ENCODE measurements around the gene ITPR3.
A peak's percentile ranks its signal among the peaks of the same experiment; 100 is the strongest.
"Not testable (repeated sequence)": the region's sequence is repeated elsewhere in the genome, so short reads cannot be mapped to it uniquely, and the experiment has no call there.

The ITPR3 gene

DNA sequence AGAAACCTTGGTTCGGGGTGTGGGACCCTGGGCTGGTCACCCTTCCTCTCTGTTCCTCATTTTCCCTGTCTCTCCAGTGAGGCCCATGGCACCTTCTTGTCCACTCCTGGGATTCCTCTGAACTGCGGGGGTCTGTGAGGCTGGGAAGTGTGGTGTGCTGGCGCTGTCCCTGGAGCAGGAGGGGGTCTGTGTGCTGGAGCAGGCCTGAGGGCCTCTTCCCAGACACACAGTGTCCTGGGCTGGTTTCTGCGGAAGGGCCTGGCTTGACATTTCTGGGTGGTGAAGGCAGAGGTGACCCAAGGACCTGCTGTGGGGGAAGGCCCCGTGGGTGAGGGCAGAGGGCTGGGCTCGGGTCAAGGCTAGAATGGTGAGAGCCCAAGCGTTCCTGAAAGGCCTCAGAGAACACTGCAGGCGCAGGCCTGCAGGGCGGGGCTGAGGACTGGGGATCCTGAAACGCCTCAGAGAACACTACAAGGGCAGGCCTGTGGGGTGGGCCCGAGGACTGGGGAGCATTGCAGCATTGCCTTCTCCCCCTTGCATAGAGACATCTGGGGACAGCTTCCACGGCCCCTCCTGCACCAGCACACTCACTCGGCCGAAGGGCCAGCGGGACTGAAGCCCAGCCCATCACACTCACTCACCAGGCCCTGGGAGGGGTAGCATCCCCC lies 30.5 kb upstream of the ITPR3 start:
- Histone ChIP-seq H3K9ac (ENCODE audit: low read depth in 1 of 2, low read length in 2 of 2) (peak overlapping the region; percentile 68 to 77), H3K27ac (ENCODE audit: low read depth in 2 of 2, low read length in 2 of 2) (peak overlapping the region; percentile 86 to 93), H3K9me3 (ENCODE audit: control insufficient read depth in 2 of 2, low read length in 2 of 2) (no peaks in the 10 kb centered on the region), H3K27me3 (ENCODE audit: control insufficient read depth in 2 of 2, insufficient read depth in 2 of 2, low read length in 2 of 2) (no peaks in the 10 kb centered on the region), H3K4me3 (ENCODE audit: low read length in 2 of 2) (peak overlapping the region in 1 of 2 donors; percentile 31), H3K36me3 (ENCODE audit: control insufficient read depth in 2 of 2, insufficient read depth in 2 of 2, low read length in 2 of 2) (no peaks in the 10 kb centered on the region), H3K4me1 (ENCODE audit: control insufficient read depth in 2 of 2, insufficient read depth in 2 of 2, low read length in 2 of 2) (peaks cover 38 to 42% of the 10 kb centered on the region in 2 donors)

DNA sequence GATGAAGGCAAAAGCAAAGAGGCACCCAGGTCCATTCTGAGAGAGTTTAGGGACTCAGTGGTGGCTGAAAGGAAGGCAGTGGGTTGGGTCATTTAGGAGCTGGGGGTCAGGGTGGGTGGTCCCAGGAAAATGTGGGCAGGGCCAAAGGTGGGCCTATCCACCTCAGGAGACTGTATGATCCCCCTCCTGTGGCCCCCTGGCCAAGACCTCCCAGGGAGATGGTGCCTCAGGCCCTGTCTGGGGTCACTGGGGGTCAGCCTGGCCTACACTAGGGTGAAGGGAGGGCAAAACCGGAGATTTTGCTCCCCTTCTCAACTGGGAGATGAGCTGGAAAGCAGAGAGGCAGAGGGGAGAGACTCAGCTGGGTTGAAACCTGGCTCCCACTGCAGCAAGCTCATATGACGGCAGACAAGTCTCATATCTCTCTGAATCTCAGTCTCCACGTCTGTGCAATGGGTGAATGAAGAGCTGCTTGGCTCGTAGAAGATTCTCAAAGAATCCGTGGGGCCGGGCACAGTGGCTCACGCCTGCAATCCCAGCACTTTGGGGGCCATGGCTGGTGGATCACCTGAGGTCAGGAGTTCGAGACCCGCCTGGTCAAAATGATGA lies 29.6 kb upstream of the ITPR3 start:
- peaks cover 36 to 39% of the 10 kb centered on the region in 2 donors for H3K4me1 ChIP-seq (ENCODE audit: control insufficient read depth in 2 of 2, insufficient read depth in 2 of 2, low read length in 2 of 2)
- H3K36me3 ChIP-seq (ENCODE audit: control insufficient read depth in 2 of 2, insufficient read depth in 2 of 2, low read length in 2 of 2) = no peaks in the 10 kb centered on the region
- H3K27me3 ChIP-seq (ENCODE audit: control insufficient read depth in 2 of 2, insufficient read depth in 2 of 2, low read length in 2 of 2) = no peaks in the 10 kb centered on the region
- peak overlapping the region; percentile 86 to 93 for H3K27ac ChIP-seq (ENCODE audit: low read depth in 2 of 2, low read length in 2 of 2)
- no peak overlapping the region for H3K4me3 ChIP-seq (ENCODE audit: low read length in 2 of 2)
- H3K9me3 ChIP-seq (ENCODE audit: control insufficient read depth in 2 of 2, low read length in 2 of 2) = no peaks in the 10 kb centered on the region
- peak overlapping the region; percentile 47 to 77 for H3K9ac ChIP-seq (ENCODE audit: low read depth in 1 of 2, low read length in 2 of 2)

DNA sequence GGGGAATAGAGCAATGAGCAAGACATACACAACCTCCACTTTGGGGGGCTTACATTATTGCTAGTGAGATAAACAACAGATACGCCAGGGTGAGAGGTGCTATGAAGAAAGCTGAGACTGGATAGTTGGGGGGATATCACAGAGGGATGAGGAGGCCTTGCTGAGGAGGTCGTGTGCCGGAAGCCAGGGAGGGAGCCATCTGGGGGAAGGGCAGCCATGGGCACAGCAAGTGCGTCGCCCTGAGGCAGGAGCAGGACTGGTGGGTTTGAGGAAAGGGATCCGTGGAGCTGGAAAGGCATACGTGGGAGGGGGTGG lies 28.9 kb upstream of the ITPR3 start:
- H3K27ac ChIP-seq (ENCODE audit: low read depth in 2 of 2, low read length in 2 of 2) = peak overlapping the region in 1 of 2 donors; percentile 56

DNA sequence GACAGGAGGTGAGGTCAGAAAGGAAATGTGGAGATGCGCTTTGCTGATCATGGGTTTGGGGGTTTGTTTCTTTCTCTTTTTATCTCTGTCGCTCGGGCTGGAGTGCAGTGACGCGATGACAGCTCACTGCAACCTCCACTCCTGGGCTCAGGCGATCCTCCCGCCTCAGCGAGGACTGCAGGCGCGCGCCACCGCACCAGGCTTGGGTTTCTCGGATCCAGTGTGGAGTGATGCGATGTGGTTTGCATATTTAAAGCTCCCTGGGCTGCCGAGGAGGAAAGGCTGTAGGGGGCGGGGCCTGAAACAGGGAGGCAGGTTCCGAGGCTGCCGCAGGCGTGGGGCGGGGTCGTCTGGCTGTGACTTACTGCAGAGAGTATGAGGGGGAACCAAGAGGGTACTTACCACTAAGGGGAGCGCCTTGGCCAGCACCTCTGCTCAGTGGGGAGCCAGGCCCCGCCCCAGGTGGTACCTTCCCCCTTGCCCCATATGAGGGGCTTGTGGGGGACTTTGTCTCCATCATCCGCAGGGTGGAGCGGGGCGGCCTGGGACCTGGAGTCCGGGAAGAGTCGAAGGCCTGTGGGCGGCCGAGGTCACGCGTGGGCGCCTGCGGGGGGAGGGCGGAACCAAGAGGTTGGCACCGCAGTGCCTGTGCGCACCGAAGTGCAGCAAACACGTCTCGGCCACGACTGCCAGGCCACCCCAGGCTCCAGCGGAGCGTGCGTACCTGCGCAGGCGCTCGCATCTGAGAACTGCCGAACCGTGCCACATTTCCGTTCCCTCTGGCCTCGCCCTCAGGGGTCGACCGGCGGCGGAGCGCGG lies 28.3 kb upstream of the ITPR3 start:
- peak overlapping the region; percentile 47 to 73 for H3K9ac ChIP-seq (ENCODE audit: low read depth in 1 of 2, low read length in 2 of 2)
- no peaks in the 10 kb centered on the region for H3K36me3 ChIP-seq (ENCODE audit: control insufficient read depth in 2 of 2, insufficient read depth in 2 of 2, low read length in 2 of 2)
- peak overlapping the region; percentile 41 to 56 for H3K27ac ChIP-seq (ENCODE audit: low read depth in 2 of 2, low read length in 2 of 2)
- H3K27me3 ChIP-seq (ENCODE audit: control insufficient read depth in 2 of 2, insufficient read depth in 2 of 2, low read length in 2 of 2) = no peaks in the 10 kb centered on the region
- peaks cover 36 to 39% of the 10 kb centered on the region in 2 donors for H3K4me1 ChIP-seq (ENCODE audit: control insufficient read depth in 2 of 2, insufficient read depth in 2 of 2, low read length in 2 of 2)
- peak overlapping the region; percentile 39 to 63 for H3K4me3 ChIP-seq (ENCODE audit: low read length in 2 of 2)
- no peaks in the 10 kb centered on the region for H3K9me3 ChIP-seq (ENCODE audit: control insufficient read depth in 2 of 2, low read length in 2 of 2)

More for the DNA sequence above, 28.9 kb upstream of the ITPR3 start:
- Histone ChIP-seq H3K36me3 (ENCODE audit: control insufficient read depth in 2 of 2, insufficient read depth in 2 of 2, low read length in 2 of 2) (no peaks in the 10 kb centered on the region), H3K4me3 (ENCODE audit: low read length in 2 of 2) (peak overlapping the region in 1 of 2 donors; percentile 9), H3K27me3 (ENCODE audit: control insufficient read depth in 2 of 2, insufficient read depth in 2 of 2, low read length in 2 of 2) (no peaks in the 10 kb centered on the region), H3K9ac (ENCODE audit: low read depth in 1 of 2, low read length in 2 of 2) (no peak overlapping the region), H3K4me1 (ENCODE audit: control insufficient read depth in 2 of 2, insufficient read depth in 2 of 2, low read length in 2 of 2) (peaks cover 36 to 39% of the 10 kb centered on the region in 2 donors), H3K9me3 (ENCODE audit: control insufficient read depth in 2 of 2, low read length in 2 of 2) (no peaks in the 10 kb centered on the region)

DNA sequence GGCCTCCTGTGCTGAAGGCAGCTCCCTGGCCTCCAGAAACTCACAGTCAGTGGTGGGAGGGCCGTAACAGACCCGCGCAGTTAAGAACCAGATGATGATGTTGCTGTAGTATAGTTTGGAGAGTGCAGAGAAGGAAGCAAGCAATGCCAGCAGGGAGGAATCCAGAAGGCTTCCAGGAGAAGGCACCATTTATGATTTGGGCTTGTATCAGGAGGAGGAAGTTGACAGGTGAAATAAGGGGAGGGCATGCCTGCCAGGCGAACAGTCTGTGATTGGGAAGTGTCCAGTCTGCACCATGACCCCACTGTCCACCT lies 27.8 kb upstream of the ITPR3 start:
- peak overlapping the region; percentile 41 to 56 for H3K27ac ChIP-seq (ENCODE audit: low read depth in 2 of 2, low read length in 2 of 2)
- no peaks in the 10 kb centered on the region for H3K9me3 ChIP-seq (ENCODE audit: control insufficient read depth in 2 of 2, low read length in 2 of 2)
- H3K27me3 ChIP-seq (ENCODE audit: control insufficient read depth in 2 of 2, insufficient read depth in 2 of 2, low read length in 2 of 2) = no peaks in the 10 kb centered on the region
- H3K4me1 ChIP-seq (ENCODE audit: control insufficient read depth in 2 of 2, insufficient read depth in 2 of 2, low read length in 2 of 2) = peaks cover 36 to 39% of the 10 kb centered on the region in 2 donors
- no peaks in the 10 kb centered on the region for H3K36me3 ChIP-seq (ENCODE audit: control insufficient read depth in 2 of 2, insufficient read depth in 2 of 2, low read length in 2 of 2)
- peak overlapping the region; percentile 39 to 63 for H3K4me3 ChIP-seq (ENCODE audit: low read length in 2 of 2)
- H3K9ac ChIP-seq (ENCODE audit: low read depth in 1 of 2, low read length in 2 of 2) = peak overlapping the region; percentile 47 to 73

DNA sequence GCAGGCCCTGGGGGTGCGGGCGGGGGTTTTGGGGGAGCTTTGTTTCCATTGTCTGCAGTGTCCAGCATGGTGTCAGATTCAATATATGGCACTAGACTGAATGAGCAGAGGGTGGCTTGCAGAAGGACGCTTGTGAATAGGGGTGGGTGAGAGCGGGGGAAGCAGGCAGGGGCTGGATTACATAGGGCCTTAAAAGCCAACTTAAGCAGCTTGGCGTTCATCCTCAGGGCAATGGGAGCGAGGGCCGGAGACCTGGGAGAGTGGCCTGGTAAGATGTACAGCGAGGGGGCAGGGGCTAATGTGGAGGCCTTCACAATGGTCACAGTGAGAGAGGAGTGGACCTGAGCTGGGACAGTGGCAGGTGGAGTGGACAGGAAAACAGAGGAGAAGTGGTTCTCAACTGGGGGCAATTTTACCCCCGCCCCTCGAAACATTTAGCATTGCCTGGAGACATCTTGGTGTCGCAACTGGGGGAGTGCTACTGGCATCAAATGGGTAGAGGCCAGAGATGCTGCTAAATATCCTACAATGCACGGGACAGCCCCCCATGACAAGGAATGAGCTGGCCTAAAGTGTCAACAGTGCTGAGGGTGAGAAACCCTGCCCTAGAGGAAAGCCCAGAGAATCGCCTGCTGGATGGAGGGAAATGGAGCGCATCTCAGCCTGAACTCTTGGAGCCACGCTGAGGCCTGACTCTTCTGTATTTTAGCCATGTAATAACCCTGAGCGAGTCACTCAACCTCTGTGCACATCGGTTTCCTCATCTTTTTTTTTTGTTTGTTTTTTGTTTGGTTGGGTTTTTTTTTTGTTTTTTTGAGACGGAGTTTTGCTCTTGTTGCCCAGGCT lies 25.9 kb upstream of the ITPR3 start:
- Histone ChIP-seq H3K36me3 (ENCODE audit: control insufficient read depth in 2 of 2, insufficient read depth in 2 of 2, low read length in 2 of 2) (no peaks in the 10 kb centered on the region), H3K9me3 (ENCODE audit: control insufficient read depth in 2 of 2, low read length in 2 of 2) (no peaks in the 10 kb centered on the region), H3K4me1 (ENCODE audit: control insufficient read depth in 2 of 2, insufficient read depth in 2 of 2, low read length in 2 of 2) (peaks cover 24 to 29% of the 10 kb centered on the region in 2 donors), H3K4me3 (ENCODE audit: low read length in 2 of 2) (no peak overlapping the region), H3K27ac (ENCODE audit: low read depth in 2 of 2, low read length in 2 of 2) (no peak overlapping the region), H3K9ac (ENCODE audit: low read depth in 1 of 2, low read length in 2 of 2) (no peak overlapping the region), H3K27me3 (ENCODE audit: control insufficient read depth in 2 of 2, insufficient read depth in 2 of 2, low read length in 2 of 2) (no peaks in the 10 kb centered on the region)

DNA sequence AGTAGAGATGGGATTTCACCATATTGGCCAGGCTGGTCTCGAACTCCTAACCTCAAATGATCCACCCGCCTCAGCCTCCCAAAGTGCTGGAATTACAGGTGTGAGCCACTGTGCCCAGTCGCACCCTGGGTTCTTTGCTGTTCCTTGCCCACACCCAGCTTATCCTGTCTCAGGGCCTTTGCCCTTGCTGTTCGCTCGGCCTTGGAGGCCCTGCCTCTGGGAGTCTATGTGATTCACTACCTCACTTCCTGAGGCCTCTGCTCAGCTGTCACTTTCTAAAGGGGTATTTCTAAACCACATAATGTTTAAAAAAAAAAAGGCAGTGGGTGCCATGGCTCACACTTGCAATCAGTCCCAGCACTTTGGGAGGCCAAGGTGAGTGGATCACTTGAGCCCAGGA lies 24.2 kb upstream of the ITPR3 start:
- not testable (repeated sequence) for H3K27me3 ChIP-seq (ENCODE audit: control insufficient read depth in 2 of 2, insufficient read depth in 2 of 2, low read length in 2 of 2); H3K36me3 ChIP-seq (ENCODE audit: control insufficient read depth in 2 of 2, insufficient read depth in 2 of 2, low read length in 2 of 2); H3K9ac ChIP-seq (ENCODE audit: low read depth in 1 of 2, low read length in 2 of 2); H3K9me3 ChIP-seq (ENCODE audit: control insufficient read depth in 2 of 2, low read length in 2 of 2); H3K27ac ChIP-seq (ENCODE audit: low read depth in 2 of 2, low read length in 2 of 2); H3K4me3 ChIP-seq (ENCODE audit: low read length in 2 of 2)
- H3K4me1 ChIP-seq (ENCODE audit: control insufficient read depth in 2 of 2, insufficient read depth in 2 of 2, low read length in 2 of 2) = peaks cover 10 to 16% of the 10 kb centered on the region in 2 donors

DNA sequence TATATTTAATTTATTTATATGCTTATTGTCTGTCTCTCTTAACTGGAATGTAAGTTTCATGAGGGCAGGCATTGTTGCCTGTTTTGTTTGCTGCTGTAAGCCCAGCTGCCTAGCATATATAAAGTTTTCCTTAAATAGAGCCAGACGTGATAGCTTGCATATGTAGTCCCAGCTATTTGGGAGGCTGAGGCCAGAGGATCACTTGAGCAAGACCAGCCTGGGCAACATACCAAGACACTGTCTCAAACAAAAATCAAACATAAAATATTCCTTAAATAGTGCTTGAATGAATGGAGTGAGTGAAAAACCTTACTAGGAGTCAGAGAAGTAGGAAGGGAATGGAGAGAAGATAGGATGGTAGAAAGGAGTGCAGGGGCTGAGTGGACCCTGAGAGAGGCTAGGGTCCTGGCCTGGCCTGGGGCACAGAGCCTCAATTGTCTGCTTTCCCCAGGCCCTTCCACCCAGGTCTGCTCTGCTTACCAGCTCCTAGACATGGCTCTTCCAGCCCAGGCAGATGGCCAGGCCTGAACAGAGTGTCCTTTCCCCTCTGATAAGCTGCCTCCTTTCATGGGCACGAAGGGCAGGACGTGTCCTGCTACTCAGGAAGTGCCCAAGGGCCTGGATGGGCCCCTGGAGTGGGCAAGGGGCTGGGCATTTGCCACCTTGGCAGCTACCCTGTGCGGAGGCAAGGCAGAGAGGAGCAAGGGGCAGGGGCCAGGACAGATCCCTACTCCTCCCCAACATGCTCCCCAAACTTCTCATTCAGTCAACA lies 23.4 kb upstream of the ITPR3 start:
- H3K4me1 ChIP-seq (ENCODE audit: control insufficient read depth in 2 of 2, insufficient read depth in 2 of 2, low read length in 2 of 2) = peaks cover 8 to 13% of the 10 kb centered on the region in 2 donors
- no peaks in the 10 kb centered on the region for H3K9me3 ChIP-seq (ENCODE audit: control insufficient read depth in 2 of 2, low read length in 2 of 2)
- H3K9ac ChIP-seq (ENCODE audit: low read depth in 1 of 2, low read length in 2 of 2) = no peak overlapping the region
- H3K4me3 ChIP-seq (ENCODE audit: low read length in 2 of 2) = no peak overlapping the region
- no peak overlapping the region for H3K27ac ChIP-seq (ENCODE audit: low read depth in 2 of 2, low read length in 2 of 2)
- no peaks in the 10 kb centered on the region for H3K36me3 ChIP-seq (ENCODE audit: control insufficient read depth in 2 of 2, insufficient read depth in 2 of 2, low read length in 2 of 2)
- no peaks in the 10 kb centered on the region for H3K27me3 ChIP-seq (ENCODE audit: control insufficient read depth in 2 of 2, insufficient read depth in 2 of 2, low read length in 2 of 2)

DNA sequence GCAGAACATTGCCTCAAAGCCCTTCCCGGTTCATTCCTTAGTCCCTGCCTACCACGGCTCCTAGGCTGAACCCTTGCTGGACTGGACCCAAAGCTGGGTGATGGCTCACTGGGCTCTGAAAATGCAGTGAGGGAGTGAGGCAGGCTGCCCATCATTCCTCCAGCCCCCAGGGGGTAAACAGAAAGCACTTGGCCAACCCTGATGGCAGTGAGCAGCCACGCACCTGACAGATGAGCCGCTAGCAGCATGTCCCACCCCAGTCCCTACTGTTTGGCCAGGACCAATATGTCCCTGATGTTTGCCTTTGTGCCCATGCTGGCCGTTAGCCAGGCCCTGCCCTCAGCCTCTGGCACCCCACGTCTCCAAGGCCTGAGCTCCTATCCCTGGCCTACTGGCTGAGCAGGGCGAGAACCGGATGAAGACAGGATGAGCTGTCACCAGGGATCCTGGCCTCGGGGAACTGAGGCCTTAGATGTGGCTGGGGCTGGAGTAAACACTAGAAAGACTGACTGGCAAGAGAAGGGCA lies 21.6 kb upstream of the ITPR3 start:
- Histone ChIP-seq H3K9ac (ENCODE audit: low read depth in 1 of 2, low read length in 2 of 2) (no peak overlapping the region), H3K27ac (ENCODE audit: low read depth in 2 of 2, low read length in 2 of 2) (peak overlapping the region in 1 of 2 donors; percentile 46)

More for the DNA sequence above, 21.6 kb upstream of the ITPR3 start:
- Histone ChIP-seq H3K36me3 (ENCODE audit: control insufficient read depth in 2 of 2, insufficient read depth in 2 of 2, low read length in 2 of 2) (no peaks in the 10 kb centered on the region), H3K4me1 (ENCODE audit: control insufficient read depth in 2 of 2, insufficient read depth in 2 of 2, low read length in 2 of 2) (peaks cover 0 to 6% of the 10 kb centered on the region in 2 donors), H3K4me3 (ENCODE audit: low read length in 2 of 2) (no peak overlapping the region), H3K27me3 (ENCODE audit: control insufficient read depth in 2 of 2, insufficient read depth in 2 of 2, low read length in 2 of 2) (no peaks in the 10 kb centered on the region), H3K9me3 (ENCODE audit: control insufficient read depth in 2 of 2, low read length in 2 of 2) (no peaks in the 10 kb centered on the region)

Data from mucosa of rectum (tissue), 2 donors.